SKM-1 (cell line): ENCODE data around the gene ZNF160.
"Not testable (repeated sequence)": the region's sequence is repeated elsewhere in the genome, so short reads cannot be mapped to it uniquely, and the experiment has no call there.

ENCODE experiments used
- DNase-seq: peaks from one replicate; lab custom pipeline; 2025; ENCODE audit not compliant: unreplicated experiment; lab: John Stamatoyannopoulos, UW

ZNF160 gene

GRCh38 chr19:53103234-53104203 is at the start of gene ZNF160:
Gene ZNF160, minus strand, starts transcription at chr19:53103422. Its CDS starts 17,146 bp downstream, at chr19:53086276.
- DNase-seq, result peak; percentile 49

- DNase-seq, result no peak
Measured at GRCh38 chr19:53147645-53148044, 44.4 kb upstream of the ZNF160 start.

DNA sequence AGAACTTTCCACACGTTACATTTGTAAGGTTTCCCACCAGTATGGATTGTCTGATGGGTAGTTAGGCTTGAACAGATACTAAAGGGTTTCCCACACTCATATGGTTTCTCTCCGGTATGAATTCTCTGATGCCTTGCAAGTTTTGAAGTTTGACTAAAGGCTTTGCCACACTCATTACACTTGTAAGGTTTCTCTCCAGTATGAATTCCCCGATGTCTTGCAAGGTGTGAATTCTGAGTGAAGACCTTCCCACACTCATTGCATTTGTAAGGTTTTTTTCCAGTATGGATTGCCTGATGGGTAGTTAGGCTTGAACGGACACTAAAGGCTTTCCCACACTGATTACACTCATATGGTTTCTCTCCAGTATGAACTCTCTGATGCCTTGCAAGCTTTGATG is 37.1 kb upstream of the ZNF160 start:
- no peak for DNase-seq

- DNase-seq, result no peak
Measured at GRCh38 chr19:53136432-53136831, 33.2 kb upstream of the ZNF160 start.

DNA sequence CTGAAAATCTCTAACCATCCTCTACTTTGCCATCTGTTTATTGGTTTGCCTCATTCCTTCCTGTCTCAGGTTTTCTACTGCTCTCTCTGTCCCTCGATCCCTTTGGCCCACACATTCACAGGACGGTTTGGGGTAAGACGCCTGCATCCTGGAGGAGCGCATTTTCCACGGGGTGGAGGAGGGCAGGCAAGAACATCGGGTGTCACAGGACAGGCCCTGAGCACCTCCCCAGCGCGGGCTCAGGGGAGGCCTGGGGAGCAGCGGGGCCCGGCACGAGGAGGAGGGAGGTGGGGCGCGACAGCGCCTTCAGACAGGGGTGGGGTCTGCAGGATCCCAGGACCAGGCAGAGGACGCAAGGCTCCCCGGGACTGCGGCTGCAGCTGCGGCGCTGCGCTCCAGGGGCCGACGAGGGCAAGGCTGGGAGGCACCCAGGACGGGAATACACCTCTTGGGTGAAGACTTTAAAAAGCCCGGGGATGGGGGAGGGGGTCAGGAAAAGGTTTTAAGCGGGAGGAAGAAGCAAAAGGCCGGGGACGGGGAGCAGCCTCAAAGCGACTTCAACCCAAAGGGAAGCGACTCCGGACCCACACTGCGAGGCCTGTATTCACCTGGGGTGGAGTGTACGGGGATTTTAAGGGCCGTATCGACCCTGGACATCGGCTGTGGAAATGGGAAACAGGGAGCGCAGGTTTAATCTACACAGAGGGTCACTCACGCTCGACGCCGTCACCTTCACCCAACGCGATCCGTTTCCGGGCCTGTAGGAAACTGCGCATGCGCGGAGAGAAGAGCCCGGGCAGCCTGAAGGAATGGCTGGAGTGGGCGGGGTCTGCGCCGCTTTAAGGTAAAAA is 29.1 kb upstream of the ZNF160 start, which contains the start of gene ZNF415:
Gene ZNF415, minus strand, starts transcription at position 770 of the 851 bp plus-strand sequence. CDS start 10,234 bp downstream, outside the sequence.
- DNase-seq, result no peak

GRCh38 chr19:53131727-53132126 is 28.5 kb upstream of the ZNF160 start:
- no peak for DNase-seq

GRCh38 chr19:53131085-53131590 is 27.9 kb upstream of the ZNF160 start:
- no peak for DNase-seq

DNA sequence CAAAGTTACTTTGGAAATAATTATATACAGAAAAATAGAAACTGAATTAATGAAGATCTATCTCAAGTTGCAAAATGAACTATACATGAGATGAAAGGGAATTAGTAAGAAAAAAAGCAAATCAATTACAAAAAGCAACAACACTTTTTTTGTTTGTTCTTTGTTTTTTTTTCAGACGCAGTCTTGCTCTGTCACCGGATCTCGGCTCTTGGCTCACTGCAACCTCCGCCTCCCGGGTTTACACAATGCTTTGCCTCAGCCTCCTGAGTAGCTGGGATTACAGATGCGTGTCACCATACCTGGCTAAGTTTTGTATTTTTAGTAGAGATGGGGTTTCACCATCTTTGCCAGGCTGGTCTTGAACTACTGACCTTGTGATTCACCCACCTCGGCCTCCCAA is 27.3 kb upstream of the ZNF160 start:
- DNase-seq, result no peak

DNA sequence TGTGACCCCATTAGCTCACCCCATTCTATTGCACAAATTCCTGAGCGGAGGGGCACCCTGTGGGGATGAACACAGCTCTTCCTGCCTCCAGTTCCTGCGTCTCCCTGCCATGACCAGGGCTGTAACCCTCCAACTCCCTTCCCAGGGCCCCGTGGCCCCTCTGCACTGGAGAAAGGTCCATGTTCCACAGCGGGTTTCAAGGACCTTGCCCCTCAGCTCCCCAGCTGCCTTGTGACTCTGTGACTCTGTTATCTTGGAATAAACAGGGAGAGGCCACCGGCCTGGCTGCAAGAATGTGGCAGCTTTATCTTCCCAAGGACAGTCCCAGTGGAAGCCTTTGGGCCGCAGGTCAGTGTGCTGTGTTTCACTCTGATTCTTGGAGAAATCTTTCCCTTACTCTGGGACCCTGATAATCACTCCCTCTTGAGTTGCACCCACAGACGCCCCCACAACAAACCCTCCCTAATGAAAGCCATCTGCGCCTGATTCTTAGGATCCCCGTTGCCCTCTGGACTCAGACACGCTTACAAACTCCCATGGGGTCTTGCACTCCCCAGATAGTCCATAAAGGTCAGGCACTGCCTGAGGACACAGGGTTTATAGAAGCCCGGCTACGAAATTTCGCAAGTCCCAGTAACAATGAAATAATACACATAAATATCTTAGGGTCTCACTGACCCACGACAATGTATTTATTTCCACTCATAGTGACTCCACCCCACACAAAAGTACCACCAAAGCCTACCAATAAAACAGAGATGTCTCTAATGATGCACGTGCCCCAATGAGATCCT is 23.7 kb upstream of the ZNF160 start:
- not testable (repeated sequence) for DNase-seq

DNA sequence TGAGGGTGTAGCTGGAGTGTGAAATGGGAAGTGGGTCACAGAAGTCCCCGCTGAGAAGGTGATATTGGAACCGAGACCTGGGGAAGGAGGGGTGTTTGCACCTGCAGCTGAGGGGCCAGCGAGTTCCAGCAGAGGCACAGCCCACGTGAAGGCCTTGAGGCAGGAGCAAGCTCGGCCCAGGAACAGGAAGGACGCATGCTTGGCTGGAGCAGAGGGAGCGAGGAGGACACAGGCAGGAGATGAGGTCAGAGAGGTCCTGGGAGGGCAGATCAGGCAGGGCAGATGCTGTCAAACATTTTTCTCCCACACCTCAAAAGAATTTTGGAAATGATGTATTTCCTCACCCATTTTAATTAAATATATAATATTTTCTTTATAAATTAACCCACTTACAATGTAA is 20.2 kb upstream of the ZNF160 start:
- no peak for DNase-seq

- DNase-seq, result no peak
Measured at GRCh38 chr19:53112286-53112685, 9.1 kb upstream of the ZNF160 start.

- DNase-seq, result no peak
Measured at GRCh38 chr19:53109527-53109926, 6.3 kb upstream of the ZNF160 start.

DNA sequence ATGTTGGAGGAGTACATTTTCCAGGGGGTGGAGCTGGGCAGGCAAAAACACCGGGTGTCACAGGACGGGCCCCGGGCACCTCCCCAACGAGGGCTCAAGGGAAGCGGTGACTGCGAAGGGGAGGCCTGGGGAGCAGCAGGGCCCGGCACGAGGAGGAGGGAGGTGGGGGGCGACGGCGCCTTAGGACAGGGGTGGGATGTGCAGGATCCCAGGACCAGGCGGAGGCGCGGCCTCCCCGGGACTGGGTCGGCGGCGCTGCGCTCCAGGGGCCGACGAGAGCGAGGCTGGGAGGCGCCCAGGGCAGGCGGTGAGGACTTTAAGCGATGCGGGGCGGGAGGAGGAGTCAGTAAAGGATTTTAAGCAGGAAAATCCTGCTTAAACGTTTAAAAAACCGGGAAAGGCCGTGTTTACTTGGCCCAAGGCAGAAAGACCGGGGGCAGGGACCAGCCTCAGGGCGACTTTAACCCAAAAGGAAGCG is 427 bp downstream of the ZNF160 start:
- DNase-seq, result no peak

DNA sequence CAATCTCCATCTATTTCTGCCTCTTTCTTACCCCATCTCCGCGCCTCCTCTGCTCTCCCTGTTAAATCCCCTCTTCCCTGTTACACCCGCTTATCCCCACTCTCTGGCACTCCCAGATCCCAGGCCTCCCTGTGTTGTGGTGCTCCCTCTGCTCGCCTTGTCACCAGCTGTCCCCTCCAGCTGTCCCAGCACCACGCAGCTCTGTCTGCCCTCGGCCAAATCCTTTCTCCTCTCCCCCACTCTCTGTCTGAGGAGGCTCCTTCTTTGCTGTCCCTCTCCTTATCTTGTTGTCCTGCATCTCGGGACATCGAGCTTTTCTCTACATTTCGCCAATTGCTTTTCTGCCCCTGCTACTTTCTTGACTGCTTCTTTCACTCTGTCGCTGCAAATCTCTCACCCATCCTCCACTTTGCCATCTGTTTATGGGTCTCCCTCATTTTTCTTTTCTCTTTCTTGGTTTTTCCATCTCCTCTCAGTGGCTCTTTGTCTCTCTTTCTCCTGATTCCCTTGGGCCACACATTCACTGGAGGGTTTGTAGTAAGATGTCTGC is 941 bp downstream of the ZNF160 start:
- DNase-seq, result no peak

DNA sequence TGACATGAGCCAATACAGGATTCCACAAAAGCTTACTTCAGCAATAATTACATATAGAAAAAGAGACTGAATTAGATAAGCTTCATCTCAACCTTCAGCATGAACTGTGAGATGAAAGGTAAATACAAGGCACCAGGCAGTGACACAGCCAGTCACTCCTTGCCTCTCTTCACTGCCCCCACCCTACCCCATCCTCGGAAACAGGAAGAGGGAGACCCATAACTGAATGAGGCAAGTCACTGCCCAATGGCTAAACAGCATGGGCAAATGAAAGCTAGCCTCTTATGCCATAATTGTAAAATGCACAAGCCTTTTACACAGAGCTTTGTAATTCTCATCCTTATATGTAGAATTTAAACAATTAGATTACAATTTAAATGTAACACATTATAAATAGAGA is 1.7 kb downstream of the ZNF160 start:
- no peak for DNase-seq

DNA sequence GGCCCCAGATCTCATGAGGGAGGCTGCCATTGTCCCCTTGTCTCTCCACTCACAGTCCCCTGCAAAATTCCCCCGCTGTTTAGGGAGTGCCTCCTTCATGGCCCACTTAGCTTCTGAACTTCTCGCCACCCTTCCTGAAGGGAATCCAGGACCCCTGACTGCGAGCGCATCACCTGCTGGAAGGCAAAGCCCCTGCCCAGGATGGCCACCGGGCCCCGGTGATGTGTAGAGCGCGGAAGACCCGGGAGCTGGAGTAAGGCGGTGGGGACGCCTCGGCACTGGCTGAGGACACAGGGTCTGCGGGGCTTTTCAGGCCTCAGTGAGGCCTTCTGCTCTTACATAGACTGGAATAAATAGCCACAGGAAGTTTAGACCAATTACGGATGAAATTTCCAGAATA is 4.7 kb downstream of the ZNF160 start:
- DNase-seq, result not testable (repeated sequence)

GRCh38 chr19:53096982-53097690 is 6.1 kb downstream of the ZNF160 start:
- not testable (repeated sequence) for DNase-seq

GRCh38 chr19:53096579-53096978 is 6.6 kb downstream of the ZNF160 start:
- DNase-seq, result not testable (repeated sequence)

DNA sequence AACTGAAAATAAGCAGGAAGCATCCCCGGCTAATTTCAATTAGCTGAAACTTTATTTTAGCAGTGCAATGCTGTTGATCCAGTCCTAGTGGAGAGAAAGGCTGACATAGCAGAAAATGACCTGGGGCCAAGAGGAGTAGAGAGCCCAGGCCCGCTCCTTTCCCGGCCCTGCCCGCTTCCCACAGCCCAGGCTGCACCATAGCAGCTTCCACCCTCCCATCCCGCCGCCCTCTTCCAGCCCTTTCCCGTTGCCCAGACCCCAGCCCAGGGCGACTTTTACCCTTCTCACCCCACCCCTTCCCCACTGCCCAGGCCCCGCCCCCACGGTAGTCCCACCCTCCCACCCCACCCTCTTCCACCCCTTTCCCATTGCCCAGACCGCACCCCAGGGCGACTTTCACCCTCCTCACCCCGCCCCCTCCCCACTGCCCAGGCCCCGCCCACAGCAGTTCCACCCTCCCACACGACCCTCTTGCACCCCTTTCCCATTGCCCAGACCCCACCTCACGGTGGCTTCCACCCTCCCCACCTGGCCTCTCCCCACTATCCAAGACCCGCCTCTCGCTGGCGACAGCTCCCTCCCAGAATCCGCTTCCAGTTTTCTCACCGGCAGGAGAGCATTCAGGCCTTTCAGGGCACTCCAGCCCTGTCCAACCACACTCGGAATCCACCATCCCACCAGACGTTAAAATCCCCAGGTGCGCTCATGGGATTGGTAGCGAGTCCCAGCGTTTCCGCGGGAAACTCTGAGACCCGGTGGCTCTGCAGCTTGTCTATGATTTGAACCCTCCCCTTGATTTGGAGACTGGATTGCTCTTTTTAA is 8.3 kb downstream of the ZNF160 start:
- DNase-seq, result no peak
